IMR-90 (cell line): ENCODE measurements around the gene LEF1. TPM values are rescaled to one million over a fixed set of nuclear protein-coding genes. Genes with fewer than 3 reads are reported as not detected.

Experiments used
- ATAC-seq: fragments of 200-7000 bp; cut with Tn5 transposase; 2 replicates; pipeline ENCODE4 v1.9.1; 2020; ENCODE audit warnings: low read depth, mild to moderate bottlenecking, moderate library complexity
- BruUV-seq: library from RNA; stranded (reverse); fragments of 400-500 nt; replicated peaks from 2 replicates; lab custom pipeline; 2021; lab: Mats Ljungman, UMichigan
- CTCF ChIA-PET: fragments of 300-600 bp; formaldehyde crosslinking; extraction: SDS; loops from one replicate; lab custom pipeline; 2021; ENCODE audit warnings: antibody characterized with exemption; lab: Yijun Ruan, JAX
- POLR2A ChIA-PET: fragments of 300-600 bp; sonication (Branson Sonifier 250); formaldehyde crosslinking; loops from one replicate; lab custom pipeline; 2022; ENCODE audit warnings: antibody characterized with exemption; ENCODE audit not compliant: unreplicated experiment; lab: Charles Lee
- DNase-seq: peaks from one replicate; pipeline ENCODE4 v3.0.0; 2013
- H2AFZ ChIP-seq: replicated peaks from 2 replicates; pipeline ENCODE3; 2013; ENCODE audit warnings: low read length, mild to moderate bottlenecking; ENCODE audit not compliant: poor library complexity
- H2AK5ac ChIP-seq: 2 replicates; pipeline ENCODE4 v1.6.1; 2013; ENCODE audit warnings: low read depth, low read length, inconsistent platforms
- H2AK9ac ChIP-seq: replicated peaks from 2 replicates; pipeline ENCODE3; 2013; ENCODE audit warnings: mild to moderate bottlenecking, low read depth, low read length, moderate library complexity; ENCODE audit not compliant: poor library complexity
- H2BK120ac ChIP-seq: 2 replicates; pipeline ENCODE4 v1.6.1; 2013; ENCODE audit warnings: low read depth, low read length, inconsistent platforms
- H2BK15ac ChIP-seq: 3 replicates; pipeline ENCODE4 v1.6.1; 2013; ENCODE audit warnings: low read depth, low read length, inconsistent platforms
- H2BK20ac ChIP-seq: 2 replicates; pipeline ENCODE4 v1.6.1; 2013; ENCODE audit warnings: low read depth, mild to moderate bottlenecking, inconsistent platforms, low read length, moderate library complexity
- H2BK5ac ChIP-seq: 2 replicates; pipeline ENCODE4 v1.6.1; 2013; ENCODE audit warnings: mild to moderate bottlenecking, low read depth, low read length, inconsistent platforms; ENCODE audit not compliant: poor library complexity, severe bottlenecking
- H3K14ac ChIP-seq: replicated peaks from 2 replicates; pipeline ENCODE4 v1.6.1; 2013; ENCODE audit warnings: low read depth, low read length, inconsistent platforms
- H3K18ac ChIP-seq: 2 replicates; pipeline ENCODE4 v1.6.1; 2013; ENCODE audit warnings: low read depth, low read length, control low read depth
- H3K23ac ChIP-seq: 2 replicates; pipeline ENCODE4 v1.6.1; 2013; ENCODE audit warnings: low read depth, low read length, inconsistent platforms
- H3K27ac ChIP-seq: 2 replicates; pipeline ENCODE4 v1.5.1; 2013; ENCODE audit warnings: mild to moderate bottlenecking, control low read depth, low read length; ENCODE audit not compliant: insufficient read depth
- H3K27me3 ChIP-seq: 2 replicates; pipeline ENCODE4 v1.6.1; 2013; ENCODE audit warnings: low read length; ENCODE audit not compliant: control insufficient read depth, insufficient read depth
- H3K36me3 ChIP-seq: 2 replicates; pipeline ENCODE4 v1.6.1; 2013; ENCODE audit warnings: low read length, mixed read lengths; ENCODE audit not compliant: control insufficient read depth, insufficient read depth
- H3K4ac ChIP-seq: 2 replicates; pipeline ENCODE4 v1.6.1; 2013; ENCODE audit warnings: low read depth, low read length, inconsistent platforms
- H3K4me1 ChIP-seq: 2 replicates; pipeline ENCODE4 v1.6.1; 2013; ENCODE audit warnings: low read length, mixed read lengths; ENCODE audit not compliant: control insufficient read depth, insufficient read depth
- H3K4me2 ChIP-seq: 2 replicates; pipeline ENCODE4 v1.6.1; 2013; ENCODE audit warnings: low read depth, mild to moderate bottlenecking, control low read depth, low read length, moderate library complexity
- H3K4me3 ChIP-seq: 2 replicates; pipeline ENCODE4 v1.5.1; 2013; ENCODE audit warnings: low read depth, mild to moderate bottlenecking, control low read depth, low read length, moderate library complexity; ENCODE audit not compliant: insufficient read depth
- H3K56ac ChIP-seq: 2 replicates; pipeline ENCODE4 v1.6.1; 2013; ENCODE audit warnings: low read length, inconsistent platforms; ENCODE audit not compliant: insufficient read depth; ENCODE audit errors: extremely low read depth
- H3K79me1 ChIP-seq, 2 experiments: 2 replicates each; pipeline ENCODE4 v1.6.1; 2013; ENCODE audit warnings: low read length in 2 of 2, inconsistent platforms in 1 of 2, low read depth in 1 of 2
- H3K9ac ChIP-seq: 2 replicates; pipeline ENCODE4 v1.6.1; 2013; ENCODE audit warnings: low read depth, low read length, control low read depth
- H3K9me1 ChIP-seq: 2 replicates; pipeline ENCODE4 v1.6.1; 2013; ENCODE audit warnings: low read length, inconsistent platforms; ENCODE audit not compliant: insufficient read depth
- H3K9me3 ChIP-seq: 2 replicates; pipeline ENCODE4 v1.6.1; 2013; ENCODE audit warnings: low read length; ENCODE audit not compliant: control insufficient read depth, insufficient read depth
- H4K20me1 ChIP-seq: 2 replicates; pipeline ENCODE4 v1.6.1; 2013; ENCODE audit warnings: low read length, inconsistent platforms; ENCODE audit not compliant: insufficient read depth
- H4K5ac ChIP-seq: 2 replicates; pipeline ENCODE4 v1.6.1; 2013; ENCODE audit warnings: mild to moderate bottlenecking, low read depth, low read length, control low read depth
- H4K8ac ChIP-seq, 2 experiments: 2 replicates each; pipeline ENCODE4 v1.6.1; 2013; ENCODE audit warnings: low read depth in 2 of 2, low read length in 2 of 2, control low read depth in 1 of 2, inconsistent platforms in 1 of 2
- H4K91ac ChIP-seq: 2 replicates; pipeline ENCODE4 v1.6.1; 2013; ENCODE audit warnings: low read depth, low read length, inconsistent platforms; ENCODE audit not compliant: insufficient read depth
- CEBPB ChIP-seq: IDR thresholded peaks from 2 replicates; pipeline ENCODE4 v1.6.1; 2012; ENCODE audit warnings: low read depth, low read length, improper control_type of control experiment
- ELK1 ChIP-seq: fragments of 150-350 bp; IDR thresholded peaks from 2 replicates; pipeline ENCODE4 v1.6.1; 2016; ENCODE audit warnings: low read depth, mild to moderate bottlenecking, low read length, moderate library complexity, borderline replicate concordance
- MAFK ChIP-seq: IDR thresholded peaks from 2 replicates; pipeline ENCODE4 v1.6.1; 2012; ENCODE audit warnings: low read depth, low read length, improper control_type of control experiment
- WGBS, 2 experiments: methylation state at CpG; one replicate each; pipeline versions ENCODE4 v1.1.5 to v1.1.7; 2013; ENCODE audit warnings: missing lambda C conversion rate in 2 of 2; ENCODE audit not compliant: insufficient read length in 1 of 2; ENCODE audit errors: extremely low coverage in 2 of 2; 5-methylcytosine and 5-hydroxymethylcytosine counted together
- dilution Hi-C: fragments of 300-500 bp; cut with HindIII; formaldehyde crosslinking; loops from one replicate; pipeline ENCODE4 v1.14.3; 2018; ENCODE audit warnings: low sequenced_read_pairs; ENCODE audit not compliant: unreplicated experiment
- in situ Hi-C: fragments of 300-500 bp; cut with MboI; formaldehyde crosslinking; loops from 3 replicates; pipeline ENCODE4 v1.14.3; 2019; ENCODE audit warnings: low sequenced_read_pairs, inconsistent platforms, mixed read lengths
- intact Hi-C: fragments of 100-400 bp; cut with micrococcal nuclease; formaldehyde crosslinking; loops from 2 replicates; pipeline ENCODE4 v1.10.0; 2022
- polyA plus RNA-seq, 3 experiments: library from polyadenylated mRNA; depleted of rRNA; stranded (reverse); fragments of >200 nt; gene quantifications; 2 replicates each; pipeline ENCODE4 v1.2.3, GENCODE V29; 2012; ENCODE audit warnings: low replicate concordance in 1 of 3
- total RNA-seq: library from RNA; depleted of rRNA; stranded (reverse); fragments of >200 nt; gene quantifications from 2 replicates; pipeline ENCODE4 v1.2.3, GENCODE V29; 2012
- TF ChIP-seq, protein P1 (sequence below): conservative IDR thresholded peaks from 2 replicates; pipeline ENCODE4 v1.5.1; 2012; ENCODE audit warnings: mild to moderate bottlenecking, low read depth, low read length, improper control_type of control experiment

Gene LEF1
- total and polyA plus RNA-seq, 2 of the 4 experiments (the other 2 are of a cell fraction) = 1.7 to 1.8 TPM

- Histone ChIP-seq H3K4me3 (no peak overlapping the region), H3K9ac (no peak overlapping the region), H2AK9ac (no peak overlapping the region), H4K20me1 (no peaks in the 10 kb centered on the region), H3K4ac (no peak overlapping the region), H3K27ac (no peak overlapping the region), H2BK120ac (no peak overlapping the region), H3K9me3 (no peaks in the 10 kb centered on the region), H4K8ac (no peak overlapping the region), H2BK15ac (no peak overlapping the region), H3K4me2 (no peak overlapping the region), H4K5ac (no peak overlapping the region), H3K56ac (no peak overlapping the region), H3K79me1 (no peaks in the 10 kb centered on the region), H3K4me1 (no peaks in the 10 kb centered on the region), H2BK5ac (no peak overlapping the region), H4K91ac (no peak overlapping the region), H3K18ac (no peak overlapping the region), H3K9me1 (no peaks in the 10 kb centered on the region), H2AK5ac (no peak overlapping the region), H3K36me3 (no peaks in the 10 kb centered on the region), H3K23ac (no peak overlapping the region), H2AFZ (no peak overlapping the region), H3K27me3 (peaks cover 4% of the 10 kb centered on the region; the same call in 1 of the 2 replicates), H3K14ac (no peak overlapping the region), H2BK20ac (no peak overlapping the region)
- POLR2A ChIA-PET = no interaction called here
- intact Hi-C loops (no loop called here), in situ Hi-C loops (no loop called here), dilution Hi-C loops (no loop called here)
- CTCF ChIA-PET = interaction anchor here (1.1 kb wide), 1 partner anchor 15 kb away, joined by 3 read pairs; no protein-coding TSS in a partner anchor
- ATAC-seq (peak; percentile 32; the same call in 1 of the 2 replicates), DNase-seq (no peak)
- TF ChIP-seq ELK1 (no peak), CEBPB (no peak), MAFK (no peak)
- TF ChIP-seq, protein P1, sequence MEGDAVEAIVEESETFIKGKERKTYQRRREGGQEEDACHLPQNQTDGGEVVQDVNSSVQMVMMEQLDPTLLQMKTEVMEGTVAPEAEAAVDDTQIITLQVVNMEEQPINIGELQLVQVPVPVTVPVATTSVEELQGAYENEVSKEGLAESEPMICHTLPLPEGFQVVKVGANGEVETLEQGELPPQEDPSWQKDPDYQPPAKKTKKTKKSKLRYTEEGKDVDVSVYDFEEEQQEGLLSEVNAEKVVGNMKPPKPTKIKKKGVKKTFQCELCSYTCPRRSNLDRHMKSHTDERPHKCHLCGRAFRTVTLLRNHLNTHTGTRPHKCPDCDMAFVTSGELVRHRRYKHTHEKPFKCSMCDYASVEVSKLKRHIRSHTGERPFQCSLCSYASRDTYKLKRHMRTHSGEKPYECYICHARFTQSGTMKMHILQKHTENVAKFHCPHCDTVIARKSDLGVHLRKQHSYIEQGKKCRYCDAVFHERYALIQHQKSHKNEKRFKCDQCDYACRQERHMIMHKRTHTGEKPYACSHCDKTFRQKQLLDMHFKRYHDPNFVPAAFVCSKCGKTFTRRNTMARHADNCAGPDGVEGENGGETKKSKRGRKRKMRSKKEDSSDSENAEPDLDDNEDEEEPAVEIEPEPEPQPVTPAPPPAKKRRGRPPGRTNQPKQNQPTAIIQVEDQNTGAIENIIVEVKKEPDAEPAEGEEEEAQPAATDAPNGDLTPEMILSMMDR = no peak
- WGBS, 2 experiments = no CpG with 5 or more reads among the region's 3 CpGs
- BruUV-seq = no TSS peak
Measured at GRCh38 chr4:108045687-108046024, 123.1 kb downstream of the LEF1 start.
